Gastroesophageal sphincter (tissue), 4 donors: ENCODE results near the gene SLC9A1. TPM values are rescaled to one million over a fixed set of nuclear protein-coding genes. Genes with fewer than 3 reads are reported as not detected.

ENCODE experiments used
- ATAC-seq: fragments of 150-250 bp; one replicate; pipeline ENCODE4 v1.9.1; 2016; ENCODE audit warnings: mild to moderate bottlenecking, moderate library complexity
- H3K27ac ChIP-seq, 4 donors: fragments of 200-600 bp; sonication (generic) in 3 of 4; 1 replicate in 3 of 4; 2 replicates in 1 of 4; pipeline ENCODE4 v1.5.1; 2016 to 2019
- H3K27me3 ChIP-seq: fragments of 200-600 bp; sonication (generic); one replicate; pipeline ENCODE4 v1.5.1; 2019
- H3K36me3 ChIP-seq, 2 donors: fragments of 200-600 bp; sonication (generic); one replicate each; pipeline ENCODE4 v1.5.1; 2019; ENCODE audit warnings: control low read depth in 1 of 2
- H3K4me1 ChIP-seq, 3 donors: fragments of 200-600 bp; sonication (generic); 1 replicate in 2 of 3; 2 replicates in 1 of 3; pipeline ENCODE4 v1.5.1; 2016 to 2019; ENCODE audit warnings: control low read depth in 2 of 3
- H3K4me3 ChIP-seq, 2 donors: fragments of 200-600 bp; sonication (generic); one replicate each; pipeline ENCODE4 v1.5.1; 2019; ENCODE audit warnings: mild to moderate bottlenecking in 1 of 2, moderate library complexity in 1 of 2
- H3K9me3 ChIP-seq, 3 donors: fragments of 200-600 bp; sonication (generic); one replicate each; pipeline ENCODE4 v1.5.1; 2017 to 2019; ENCODE audit warnings: control low read depth in 2 of 3
- EP300 ChIP-seq: sonication (generic); formaldehyde crosslinking; IDR thresholded peaks from one replicate; pipeline ENCODE4 v1.6.1; 2017; ENCODE audit warnings: antibody characterized with exemption, mild to moderate bottlenecking
- POLR2A ChIP-seq, 2 donors: fragments of 450-650 bp; IDR thresholded peaks; one replicate each; pipeline ENCODE4 v1.6.1; 2017; ENCODE audit warnings: antibody characterized with exemption in 2 of 2, mild to moderate bottlenecking in 2 of 2, moderate library complexity in 1 of 2
- POLR2AphosphoS5 ChIP-seq: sonication (generic); formaldehyde crosslinking; IDR thresholded peaks from one replicate; pipeline ENCODE4 v1.6.1; 2017; ENCODE audit warnings: antibody characterized with exemption
- WGBS, 2 donors: methylation state at CpG; one replicate each; pipeline ENCODE4 v1.1.5; 2018; ENCODE audit warnings: low coverage in 1 of 2; 5-methylcytosine and 5-hydroxymethylcytosine counted together
- total RNA-seq, 4 donors: library from RNA; depleted of rRNA; stranded (reverse); fragments of >200 nt; gene quantifications; one replicate each; pipeline ENCODE4 v1.1.0, GENCODE V29; 2016
- TF ChIP-seq, protein P1 (sequence below), 4 experiments: fragments of 200-600 bp in 2 of 4; fragments of 450-650 bp in 2 of 4; sonication (generic) in 1 of 4; IDR thresholded peaks; one replicate each; pipeline ENCODE4 v1.5.1; 2017 to 2019; ENCODE audit warnings: antibody characterized with exemption in 4 of 4, mild to moderate bottlenecking in 2 of 4, moderate library complexity in 2 of 4

Gene SLC9A1
- total RNA-seq, 4 donors from 2014 or later, result 7.2 to 27.8 (median 17.1) TPM

- H3K27ac ChIP-seq, result no peak overlapping the region
- H3K4me3 ChIP-seq, result no peak overlapping the region
- H3K36me3 ChIP-seq, result no peaks in the 10 kb centered on the region
- no peak for ATAC-seq
- H3K27me3 ChIP-seq, result no peaks in the 10 kb centered on the region
- no peaks in the 10 kb centered on the region for H3K9me3 ChIP-seq
- peaks cover 0 to 87% (median 28%) of the 10 kb centered on the region in 3 donors for H3K4me1 ChIP-seq
- TF ChIP-seq POLR2AphosphoS5 (no peak), POLR2A (IDR thresholded peaks at IDR 0.05) (no peak), EP300 (no peak)
- TF ChIP-seq, protein P1, sequence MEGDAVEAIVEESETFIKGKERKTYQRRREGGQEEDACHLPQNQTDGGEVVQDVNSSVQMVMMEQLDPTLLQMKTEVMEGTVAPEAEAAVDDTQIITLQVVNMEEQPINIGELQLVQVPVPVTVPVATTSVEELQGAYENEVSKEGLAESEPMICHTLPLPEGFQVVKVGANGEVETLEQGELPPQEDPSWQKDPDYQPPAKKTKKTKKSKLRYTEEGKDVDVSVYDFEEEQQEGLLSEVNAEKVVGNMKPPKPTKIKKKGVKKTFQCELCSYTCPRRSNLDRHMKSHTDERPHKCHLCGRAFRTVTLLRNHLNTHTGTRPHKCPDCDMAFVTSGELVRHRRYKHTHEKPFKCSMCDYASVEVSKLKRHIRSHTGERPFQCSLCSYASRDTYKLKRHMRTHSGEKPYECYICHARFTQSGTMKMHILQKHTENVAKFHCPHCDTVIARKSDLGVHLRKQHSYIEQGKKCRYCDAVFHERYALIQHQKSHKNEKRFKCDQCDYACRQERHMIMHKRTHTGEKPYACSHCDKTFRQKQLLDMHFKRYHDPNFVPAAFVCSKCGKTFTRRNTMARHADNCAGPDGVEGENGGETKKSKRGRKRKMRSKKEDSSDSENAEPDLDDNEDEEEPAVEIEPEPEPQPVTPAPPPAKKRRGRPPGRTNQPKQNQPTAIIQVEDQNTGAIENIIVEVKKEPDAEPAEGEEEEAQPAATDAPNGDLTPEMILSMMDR (IDR thresholded peaks at IDR 0.05), result no peak
- WGBS, 2 donors, result 87 to 93% methylated on average over 5 to 6 of the region's 9 CpGs
Observed at GRCh38 chr1:27141266-27142003, 13.5 kb downstream of the SLC9A1 start.

DNA sequence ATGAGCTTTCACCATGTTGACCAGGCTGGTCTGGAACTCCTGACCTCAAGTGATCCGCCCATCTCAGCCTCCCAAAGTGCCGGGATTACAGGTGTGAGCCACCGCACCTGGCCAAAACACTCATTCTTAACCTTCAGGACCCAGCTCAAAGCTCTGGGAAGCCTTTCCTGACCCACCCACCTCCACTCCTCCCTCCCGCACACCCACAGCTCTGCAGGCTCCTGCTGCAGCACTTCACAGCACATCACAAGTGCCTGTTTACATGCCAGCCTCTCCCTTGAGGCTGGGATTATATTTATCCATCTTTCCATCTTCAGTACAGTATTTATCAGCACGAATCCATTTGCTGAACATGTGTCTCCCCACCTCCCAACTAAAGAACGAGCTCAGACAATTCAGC, 14.9 kb downstream of the SLC9A1 start:
- 73 to 93% methylated on average over 3 to 4 of the region's 6 CpGs for WGBS, 2 donors
- Histone ChIP-seq H3K9me3 (no peaks in the 10 kb centered on the region), H3K36me3 (no peaks in the 10 kb centered on the region), H3K27ac (no peak overlapping the region), H3K4me1 (peaks cover 0 to 82% (median 22%) of the 10 kb centered on the region in 3 donors), H3K27me3 (no peaks in the 10 kb centered on the region), H3K4me3 (no peak overlapping the region)
- TF ChIP-seq POLR2A (IDR thresholded peaks at IDR 0.05) (no peak), POLR2AphosphoS5 (no peak), EP300 (no peak)
- TF ChIP-seq, protein P1 (IDR thresholded peaks at IDR 0.05), result no peak
- ATAC-seq, result no peak

- TF ChIP-seq POLR2AphosphoS5, result no peak
- TF ChIP-seq, protein P1 (IDR thresholded peaks at IDR 0.05), result no peak
- no peak for TF ChIP-seq EP300
- TF ChIP-seq POLR2A (IDR thresholded peaks at IDR 0.05), result no peak
- H3K4me3 ChIP-seq, result no peak overlapping the region
- no peak overlapping the region for H3K27ac ChIP-seq
- ATAC-seq, result no peak
- H3K4me1 ChIP-seq, result peaks cover 0 to 72% (median 22%) of the 10 kb centered on the region in 3 donors
- peaks cover 0 to 6% of the 10 kb centered on the region in 2 donors for H3K36me3 ChIP-seq
- H3K27me3 ChIP-seq, result no peaks in the 10 kb centered on the region
- WGBS, 2 donors, result 79% methylated on average over 2 of the region's 6 CpGs; no CpG with 5 or more reads in 1 of the 2 donors
- no peaks in the 10 kb centered on the region for H3K9me3 ChIP-seq
Observed at GRCh38 chr1:27138927-27139326, 16.0 kb downstream of the SLC9A1 start.

DNA sequence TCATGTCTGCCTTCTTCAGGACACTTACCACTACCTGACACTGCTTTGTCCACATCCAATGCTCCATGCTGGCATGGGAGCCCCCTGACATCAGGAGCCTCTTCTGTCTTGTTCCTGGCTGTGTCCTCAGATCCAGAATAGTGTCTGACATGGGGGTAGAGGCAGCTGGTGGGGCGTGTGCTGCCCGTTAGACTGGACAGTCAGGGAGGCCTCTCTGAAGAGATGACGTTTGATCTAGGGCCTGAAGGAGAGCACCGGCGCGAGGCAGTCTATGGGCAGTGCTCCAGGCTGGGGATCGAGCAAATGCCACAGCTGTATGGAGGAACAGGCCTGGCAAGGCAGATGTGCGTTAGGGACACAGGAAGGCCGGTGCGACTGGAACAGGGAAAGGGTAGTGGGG, 16.6 kb downstream of the SLC9A1 start:
- TF ChIP-seq EP300, result no peak
- TF ChIP-seq POLR2AphosphoS5, result no peak
- no peak for TF ChIP-seq POLR2A (IDR thresholded peaks at IDR 0.05)
- TF ChIP-seq, protein P1 (IDR thresholded peaks at IDR 0.05), result no peak
- Histone ChIP-seq H3K27me3 (no peaks in the 10 kb centered on the region), H3K4me3 (no peak overlapping the region), H3K9me3 (no peaks in the 10 kb centered on the region), H3K27ac (no peak overlapping the region), H3K4me1 (peaks cover 0 to 66% (median 21%) of the 10 kb centered on the region in 3 donors), H3K36me3 (peaks cover 0 to 6% of the 10 kb centered on the region in 2 donors)
- no peak for ATAC-seq
- 80% methylated on average over 2 of the region's 10 CpGs; no CpG with 5 or more reads in 1 of the 2 donors for WGBS, 2 donors

DNA sequence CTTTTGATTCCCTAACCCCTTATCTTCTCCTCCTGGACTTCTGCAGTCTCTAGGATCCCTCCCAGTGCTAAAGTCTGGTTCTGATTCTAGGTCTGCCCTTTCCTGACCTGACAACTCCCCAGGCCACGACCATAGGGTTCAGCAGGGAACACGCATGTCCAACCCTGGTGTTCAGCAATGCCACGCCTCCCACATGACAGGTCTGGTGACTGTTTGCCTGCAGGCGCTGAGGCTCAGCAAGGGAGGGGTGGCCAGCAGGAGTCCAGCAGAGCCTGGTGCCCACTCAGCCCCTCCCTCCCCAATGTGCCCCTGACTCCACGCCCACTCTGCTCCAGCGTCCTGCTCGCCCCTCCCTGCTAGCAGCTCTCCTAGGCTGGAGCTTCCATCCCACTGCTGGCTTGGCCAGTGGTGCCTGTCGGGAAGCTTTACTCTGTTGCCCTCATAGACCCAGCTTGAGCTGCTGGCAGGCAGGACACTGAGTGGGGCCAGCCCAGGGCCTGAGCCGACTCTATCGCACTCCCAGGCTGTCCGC, 17.3 kb downstream of the SLC9A1 start:
- Histone ChIP-seq H3K27me3 (no peaks in the 10 kb centered on the region), H3K36me3 (peaks cover 0 to 6% of the 10 kb centered on the region in 2 donors), H3K27ac (peak overlapping the region in 1 of 4 donors; percentile 45), H3K4me1 (peaks cover 0 to 60% (median 19%) of the 10 kb centered on the region in 3 donors), H3K9me3 (no peaks in the 10 kb centered on the region), H3K4me3 (no peak overlapping the region)
- no peak for TF ChIP-seq POLR2A (IDR thresholded peaks at IDR 0.05)
- ATAC-seq, result peak; percentile 34
- no CpG with 5 or more reads among the region's 11 CpGs for WGBS, 2 donors
